HepG2 (cell line): ENCODE data around the gene PRRT1. TPM values are rescaled to one million over a fixed set of nuclear protein-coding genes. Genes with fewer than 3 reads are reported as not detected.

Source experiments
- CENPX ChIP-seq: sonication (generic); formaldehyde crosslinking; IDR thresholded peaks from 2 replicates; pipeline ENCODE4 v1.9.0; 2021; ENCODE audit warnings: mild to moderate bottlenecking, missing genetic modification reagents, moderate library complexity
- GLI4 ChIP-seq: sonication (generic); formaldehyde crosslinking; IDR thresholded peaks from 2 replicates; pipeline ENCODE4 v1.5.1; 2020; ENCODE audit warnings: missing genetic modification reagents, mild to moderate bottlenecking, moderate library complexity, borderline replicate concordance
- HNRNPUL1 ChIP-seq: fragments of 200-400 bp; formaldehyde crosslinking; IDR thresholded peaks from 2 replicates; pipeline ENCODE4 v1.6.1; 2017; ENCODE audit warnings: low read depth, mild to moderate bottlenecking, low read length, moderate library complexity
- HOXA5 ChIP-seq: sonication (generic); formaldehyde crosslinking; IDR thresholded peaks from 2 replicates; pipeline ENCODE4 v1.4.0; 2020; ENCODE audit warnings: missing genetic modification reagents
- MAFF ChIP-seq: IDR thresholded peaks from 2 replicates; pipeline ENCODE4 v1.6.1; 2011; ENCODE audit warnings: low read depth, low read length, improper control_type of control experiment
- RBM22 ChIP-seq: fragments of 200-400 bp; formaldehyde crosslinking; optimal IDR thresholded peaks from 2 replicates; pipeline ENCODE3; 2017; ENCODE audit warnings: mild to moderate bottlenecking, low read length, moderate library complexity
- SMAD1 ChIP-seq: sonication (generic); formaldehyde crosslinking; IDR thresholded peaks from 2 replicates; pipeline ENCODE4 v1.4.0; 2020; ENCODE audit warnings: missing genetic modification reagents, low read depth, mild to moderate bottlenecking, borderline replicate concordance
- ZBTB4 ChIP-seq: sonication (generic); formaldehyde crosslinking; IDR thresholded peaks from 2 replicates; pipeline ENCODE4 v1.4.0; 2020; ENCODE audit warnings: missing genetic modification reagents, mild to moderate bottlenecking, borderline replicate concordance
- ZBTB7B ChIP-seq: sonication (generic); formaldehyde crosslinking; IDR thresholded peaks from 2 replicates; pipeline ENCODE4 v1.4.0; 2020; ENCODE audit warnings: missing genetic modification reagents
- ZNF329 ChIP-seq: sonication (generic); formaldehyde crosslinking; IDR thresholded peaks from 2 replicates; pipeline ENCODE4 v1.9.0; 2021; ENCODE audit warnings: low read depth, mild to moderate bottlenecking, missing genetic modification reagents
- ZNF484 ChIP-seq: sonication (generic); formaldehyde crosslinking; IDR thresholded peaks from 2 replicates; pipeline ENCODE4 v1.5.1; 2020; ENCODE audit warnings: mild to moderate bottlenecking, low read depth, missing genetic modification reagents, borderline replicate concordance
- ZNF543 ChIP-seq: sonication (generic); formaldehyde crosslinking; IDR thresholded peaks from 2 replicates; pipeline ENCODE4 v1.4.0; 2020; ENCODE audit warnings: mild to moderate bottlenecking, missing genetic modification reagents
- ZNF652 ChIP-seq: IDR thresholded peaks from 2 replicates; pipeline ENCODE4 v1.6.1; 2016; ENCODE audit warnings: low read depth, borderline replicate concordance
- ZNF703 ChIP-seq: sonication (generic); formaldehyde crosslinking; IDR thresholded peaks from 2 replicates; pipeline ENCODE4 v1.5.1; 2020; ENCODE audit warnings: missing genetic modification reagents, mild to moderate bottlenecking, moderate library complexity, borderline replicate concordance
- ZNF737 ChIP-seq: sonication (generic); formaldehyde crosslinking; IDR thresholded peaks from 2 replicates; pipeline ENCODE4 v1.5.0; 2020; ENCODE audit warnings: missing genetic modification reagents, mild to moderate bottlenecking, borderline replicate concordance
- ZSCAN25 ChIP-seq: sonication (generic); formaldehyde crosslinking; IDR thresholded peaks from 2 replicates; pipeline ENCODE4 v1.8.0; 2022; ENCODE audit warnings: mild to moderate bottlenecking, missing genetic modification reagents
- polyA plus RNA-seq, 8 experiments: library from polyadenylated mRNA; depleted of rRNA in 3 of 8; stranded (reverse) in 7 of 8; unstranded in 1 of 8; fragments of >200 nt; fragmentation: Illumina TruSeq in 4 of 8; extraction: Trizol in 4 of 8; gene quantifications; 2 replicates each; pipeline versions ENCODE4 v1.2.1 to v1.2.3, GENCODE V29; 2011 to 2016; ENCODE audit warnings: low read depth in 4 of 8, missing spikeins in 1 of 8, mixed read lengths in 1 of 8; ENCODE audit not compliant: insufficient read depth in 1 of 8
- total RNA-seq, 5 experiments: library from RNA; depleted of rRNA; stranded (reverse); fragments of >200 nt; fragmentation: Illumina TruSeq; extraction: Trizol; gene quantifications; 2 replicates each; pipeline ENCODE4 v1.2.3, GENCODE V29; 2016; ENCODE audit warnings: low read depth in 1 of 5
- TF ChIP-seq, protein P1 (sequence below): IDR thresholded peaks from 2 replicates; pipeline ENCODE4 v1.6.1; 2016
- TF ChIP-seq, protein P2 (sequence below): sonication (generic); formaldehyde crosslinking; IDR thresholded peaks from 2 replicates; pipeline ENCODE4 v1.5.1; 2020; ENCODE audit warnings: missing genetic modification reagents, mild to moderate bottlenecking, borderline replicate concordance
- TF ChIP-seq, protein P3 (sequence below): sonication (generic); formaldehyde crosslinking; IDR thresholded peaks from 2 replicates; pipeline ENCODE4 v1.4.0; 2020; ENCODE audit warnings: low read depth, mild to moderate bottlenecking, missing genetic modification reagents
- TF ChIP-seq, protein P4 (sequence below): sonication (generic); formaldehyde crosslinking; IDR thresholded peaks from 2 replicates; pipeline ENCODE4 v1.8.0; 2022; ENCODE audit warnings: missing genetic modification reagents, mild to moderate bottlenecking, borderline replicate concordance

Gene PRRT1
- total and polyA plus RNA-seq, 2 of the 13 experiments (the other 11 are each of a cell fraction or from before 2014, with no cell fraction given) = 0.64 to 1.4 TPM

DNA sequence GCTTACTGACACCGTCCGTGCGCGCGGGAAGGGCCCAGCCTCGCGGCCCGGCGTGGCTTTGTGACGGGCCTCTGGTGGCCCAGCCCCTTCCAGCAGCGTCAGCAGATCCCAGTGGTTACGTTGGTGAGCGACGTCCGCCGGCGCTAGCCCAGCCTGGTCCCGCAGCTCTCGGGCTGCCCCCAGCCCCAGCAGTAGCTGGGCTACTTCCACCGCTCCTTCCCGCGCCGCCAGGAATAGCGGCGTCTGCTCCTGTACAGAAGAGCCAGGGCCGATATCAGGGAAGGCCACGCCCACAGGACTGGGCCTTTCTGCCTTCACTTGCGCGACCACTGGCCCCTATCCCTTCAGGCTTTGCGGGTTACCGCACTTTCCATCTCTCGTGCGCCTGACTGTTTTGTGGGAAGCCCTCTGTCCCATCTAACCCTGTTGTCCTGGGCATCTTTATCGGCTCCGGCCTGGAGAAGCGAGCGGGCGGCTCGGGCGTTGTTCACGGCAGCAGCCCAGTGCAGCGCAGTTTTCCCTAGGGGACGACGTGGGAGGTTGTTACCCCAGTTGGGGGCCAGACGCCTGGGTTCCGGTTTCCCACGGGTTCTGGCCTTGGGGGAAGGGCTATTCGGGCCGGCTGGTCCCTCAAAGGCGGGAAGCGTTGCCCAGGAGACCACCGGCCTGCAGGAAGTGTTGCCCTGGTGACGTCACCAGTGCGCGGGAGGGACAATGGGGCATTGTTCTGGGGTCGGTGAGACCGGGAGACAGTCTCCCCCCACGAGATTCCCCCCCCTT is 44.4 kb upstream of the PRRT1 start (continued):
- TF ChIP-seq, protein P1, sequence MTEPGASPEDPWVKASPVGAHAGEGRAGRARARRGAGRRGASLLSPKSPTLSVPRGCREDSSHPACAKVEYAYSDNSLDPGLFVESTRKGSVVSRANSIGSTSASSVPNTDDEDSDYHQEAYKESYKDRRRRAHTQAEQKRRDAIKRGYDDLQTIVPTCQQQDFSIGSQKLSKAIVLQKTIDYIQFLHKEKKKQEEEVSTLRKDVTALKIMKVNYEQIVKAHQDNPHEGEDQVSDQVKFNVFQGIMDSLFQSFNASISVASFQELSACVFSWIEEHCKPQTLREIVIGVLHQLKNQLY (CRISPR knock-in tag) = no peak
- TF ChIP-seq HOXA5 (no peak; the same call in 1 of the 2 replicates), ZBTB4 (CRISPR knock-in tag) (no peak; the same call in 1 of the 2 replicates), MAFF (peak; percentile 91), RBM22 (peak; percentile 84), ZBTB7B (CRISPR knock-in tag) (peak; percentile 18; the same call in 1 of the 2 replicates), ZNF484 (CRISPR knock-in tag) (peak; percentile 68; the same call in 1 of the 2 replicates), ZNF543 (peak; percentile 96), ZSCAN25 (CRISPR knock-in tag) (peak; percentile 17), ZNF329 (CRISPR knock-in tag) (peak; percentile 72; the same call in 1 of the 2 replicates), ZNF703 (CRISPR knock-in tag) (no peak), ZNF737 (CRISPR knock-in tag) (no peak), HNRNPUL1 (no peak; the same call in 1 of the 2 replicates), SMAD1 (0 out of 2 replicates have a peak, but pooled peaks have one; percentile 11), ZNF652 (CRISPR knock-in tag) (no peak; the same call in 1 of the 2 replicates), CENPX (CRISPR knock-in tag) (no peak), GLI4 (CRISPR knock-in tag) (peak; percentile 88; the same call in 1 of the 2 replicates)
- TF ChIP-seq, protein P2, sequence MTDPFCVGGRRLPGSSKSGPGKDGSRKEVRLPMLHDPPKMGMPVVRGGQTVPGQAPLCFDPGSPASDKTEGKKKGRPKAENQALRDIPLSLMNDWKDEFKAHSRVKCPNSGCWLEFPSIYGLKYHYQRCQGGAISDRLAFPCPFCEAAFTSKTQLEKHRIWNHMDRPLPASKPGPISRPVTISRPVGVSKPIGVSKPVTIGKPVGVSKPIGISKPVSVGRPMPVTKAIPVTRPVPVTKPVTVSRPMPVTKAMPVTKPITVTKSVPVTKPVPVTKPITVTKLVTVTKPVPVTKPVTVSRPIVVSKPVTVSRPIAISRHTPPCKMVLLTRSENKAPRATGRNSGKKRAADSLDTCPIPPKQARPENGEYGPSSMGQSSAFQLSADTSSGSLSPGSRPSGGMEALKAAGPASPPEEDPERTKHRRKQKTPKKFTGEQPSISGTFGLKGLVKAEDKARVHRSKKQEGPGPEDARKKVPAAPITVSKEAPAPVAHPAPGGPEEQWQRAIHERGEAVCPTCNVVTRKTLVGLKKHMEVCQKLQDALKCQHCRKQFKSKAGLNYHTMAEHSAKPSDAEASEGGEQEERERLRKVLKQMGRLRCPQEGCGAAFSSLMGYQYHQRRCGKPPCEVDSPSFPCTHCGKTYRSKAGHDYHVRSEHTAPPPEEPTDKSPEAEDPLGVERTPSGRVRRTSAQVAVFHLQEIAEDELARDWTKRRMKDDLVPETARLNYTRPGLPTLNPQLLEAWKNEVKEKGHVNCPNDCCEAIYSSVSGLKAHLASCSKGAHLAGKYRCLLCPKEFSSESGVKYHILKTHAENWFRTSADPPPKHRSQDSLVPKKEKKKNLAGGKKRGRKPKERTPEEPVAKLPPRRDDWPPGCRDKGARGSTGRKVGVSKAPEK (CRISPR knock-in tag) = no peak; the same call in 1 of the 2 replicates
- TF ChIP-seq, protein P3, sequence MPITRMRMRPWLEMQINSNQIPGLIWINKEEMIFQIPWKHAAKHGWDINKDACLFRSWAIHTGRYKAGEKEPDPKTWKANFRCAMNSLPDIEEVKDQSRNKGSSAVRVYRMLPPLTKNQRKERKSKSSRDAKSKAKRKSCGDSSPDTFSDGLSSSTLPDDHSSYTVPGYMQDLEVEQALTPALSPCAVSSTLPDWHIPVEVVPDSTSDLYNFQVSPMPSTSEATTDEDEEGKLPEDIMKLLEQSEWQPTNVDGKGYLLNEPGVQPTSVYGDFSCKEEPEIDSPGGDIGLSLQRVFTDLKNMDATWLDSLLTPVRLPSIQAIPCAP (CRISPR knock-in tag) = no peak
- TF ChIP-seq, protein P4, sequence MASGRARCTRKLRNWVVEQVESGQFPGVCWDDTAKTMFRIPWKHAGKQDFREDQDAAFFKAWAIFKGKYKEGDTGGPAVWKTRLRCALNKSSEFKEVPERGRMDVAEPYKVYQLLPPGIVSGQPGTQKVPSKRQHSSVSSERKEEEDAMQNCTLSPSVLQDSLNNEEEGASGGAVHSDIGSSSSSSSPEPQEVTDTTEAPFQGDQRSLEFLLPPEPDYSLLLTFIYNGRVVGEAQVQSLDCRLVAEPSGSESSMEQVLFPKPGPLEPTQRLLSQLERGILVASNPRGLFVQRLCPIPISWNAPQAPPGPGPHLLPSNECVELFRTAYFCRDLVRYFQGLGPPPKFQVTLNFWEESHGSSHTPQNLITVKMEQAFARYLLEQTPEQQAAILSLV (CRISPR knock-in tag) = peak; percentile 88
